ENCODE measurements around the gene CAND1.
"Not testable (repeated sequence)": the region's sequence is repeated elsewhere in the genome, so short reads cannot be mapped to it uniquely, and the experiment has no call there.

CAND1 gene

DNA sequence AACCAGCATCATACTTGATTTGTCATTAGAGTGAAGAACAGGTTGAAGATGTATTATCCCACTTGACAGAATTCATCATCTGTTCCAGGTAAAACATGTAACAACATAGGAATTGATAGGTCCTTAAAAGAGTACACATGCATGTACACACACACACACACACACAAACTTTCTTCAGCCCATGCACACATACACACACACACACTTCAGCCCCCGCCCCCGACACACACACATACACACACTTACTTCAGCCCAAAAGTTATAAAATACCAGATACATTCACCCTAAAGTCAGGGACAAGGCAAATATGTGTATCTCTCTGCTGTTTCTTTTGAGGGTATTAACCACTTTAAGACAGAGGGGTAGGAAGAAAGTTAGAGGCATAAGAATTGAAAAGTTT, 15.4 kb downstream of the CAND1 start:
- DNase-seq: no peak

DNA sequence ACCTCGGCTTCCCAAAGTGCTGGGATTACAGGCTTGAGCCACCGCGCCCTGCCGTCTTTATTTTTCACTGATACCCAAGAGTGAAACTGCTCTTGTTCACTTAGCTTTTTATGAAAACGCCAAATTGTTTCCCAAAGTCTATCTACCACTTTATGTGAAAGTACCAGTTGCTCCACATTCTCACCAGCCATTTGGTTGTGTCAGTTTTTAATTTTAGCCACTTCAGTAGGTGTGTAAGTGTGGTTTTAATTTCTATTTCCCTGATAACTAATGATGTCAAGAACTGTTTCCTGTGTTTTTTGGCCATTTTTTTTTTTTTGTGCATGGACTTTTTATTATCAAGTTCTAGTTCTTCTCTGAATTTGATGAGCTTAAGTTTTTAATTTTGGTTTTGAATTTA, 17.1 kb downstream of the CAND1 start:
- no peak for DNase-seq

- DNase-seq: no peak
Measured at GRCh38 chr12:67287311-67287710, 18.2 kb downstream of the CAND1 start.

DNA sequence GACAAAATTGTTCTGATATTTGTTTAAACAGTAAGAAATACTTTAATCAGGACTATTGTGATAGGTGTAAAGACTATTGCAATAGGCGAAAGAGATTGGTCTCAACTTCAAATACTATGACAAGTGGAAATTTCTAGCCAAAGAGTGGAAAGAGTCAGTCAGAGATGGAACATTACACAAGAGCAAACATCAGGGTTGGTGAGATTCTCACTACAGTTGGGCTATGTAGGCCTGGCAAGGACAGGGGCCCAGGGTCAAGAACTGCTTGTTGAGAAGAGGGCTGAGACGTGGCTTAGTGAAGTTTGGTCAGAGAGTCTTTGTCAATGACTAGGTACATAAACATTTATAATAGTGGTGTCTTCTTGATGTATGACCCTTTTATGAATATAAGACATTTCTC, 19.4 kb downstream of the CAND1 start:
- DNase-seq: no peak

- DNase-seq: no peak
Measured at GRCh38 chr12:67290378-67290777, 21.2 kb downstream of the CAND1 start.

DNA sequence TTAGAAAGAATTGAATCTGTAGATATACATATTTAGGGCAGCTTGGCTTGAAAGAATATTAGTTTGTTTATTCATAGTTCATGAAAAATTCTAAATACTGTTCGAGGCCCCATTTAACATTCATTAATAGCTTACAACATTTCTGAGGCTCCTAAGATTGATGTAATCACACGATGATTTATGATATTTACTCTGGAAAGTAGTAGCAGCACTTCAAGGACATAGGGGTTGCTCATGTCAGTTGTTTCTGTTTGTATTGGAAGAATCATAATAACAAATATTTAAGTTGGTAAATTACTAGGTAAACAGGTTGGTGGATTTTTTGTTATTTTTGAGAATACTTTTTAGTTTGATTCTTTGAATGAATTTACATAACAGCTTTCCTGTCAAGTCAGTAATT, 30.4 kb downstream of the CAND1 start:
- DNase-seq: no peak

- DNase-seq: no peak
Measured at GRCh38 chr12:67299926-67300325, 30.8 kb downstream of the CAND1 start.

DNA sequence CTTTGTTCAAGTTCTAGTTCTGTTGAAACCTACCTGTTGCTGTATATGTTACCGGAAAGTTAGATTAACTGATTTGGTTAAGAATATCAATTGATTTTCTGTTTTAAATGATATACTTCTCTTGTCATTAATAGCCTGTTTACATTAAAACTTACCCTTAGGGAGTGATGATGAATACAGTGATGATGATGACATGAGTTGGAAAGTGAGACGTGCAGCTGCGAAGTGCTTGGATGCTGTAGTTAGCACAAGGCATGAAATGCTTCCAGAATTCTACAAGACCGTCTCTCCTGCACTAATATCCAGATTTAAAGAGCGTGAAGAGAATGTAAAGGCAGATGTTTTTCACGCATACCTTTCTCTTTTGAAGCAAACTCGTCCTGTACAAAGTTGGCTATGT, 33.0 kb downstream of the CAND1 start:
- DNase-seq: no peak

DNA sequence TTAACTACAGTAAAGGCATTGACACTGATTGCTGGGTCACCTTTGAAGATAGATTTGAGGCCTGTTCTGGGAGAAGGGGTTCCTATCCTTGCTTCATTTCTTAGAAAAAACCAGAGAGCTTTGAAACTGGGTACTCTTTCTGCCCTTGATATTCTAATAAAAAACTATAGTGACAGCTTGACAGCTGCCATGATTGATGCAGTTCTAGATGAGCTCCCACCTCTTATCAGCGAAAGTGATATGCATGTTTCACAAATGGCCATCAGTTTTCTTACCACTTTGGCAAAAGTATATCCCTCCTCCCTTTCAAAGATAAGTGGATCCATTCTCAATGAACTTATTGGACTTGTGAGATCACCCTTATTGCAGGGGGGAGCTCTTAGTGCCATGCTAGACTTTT, 36.4 kb downstream of the CAND1 start:
- no peak for DNase-seq

DNA sequence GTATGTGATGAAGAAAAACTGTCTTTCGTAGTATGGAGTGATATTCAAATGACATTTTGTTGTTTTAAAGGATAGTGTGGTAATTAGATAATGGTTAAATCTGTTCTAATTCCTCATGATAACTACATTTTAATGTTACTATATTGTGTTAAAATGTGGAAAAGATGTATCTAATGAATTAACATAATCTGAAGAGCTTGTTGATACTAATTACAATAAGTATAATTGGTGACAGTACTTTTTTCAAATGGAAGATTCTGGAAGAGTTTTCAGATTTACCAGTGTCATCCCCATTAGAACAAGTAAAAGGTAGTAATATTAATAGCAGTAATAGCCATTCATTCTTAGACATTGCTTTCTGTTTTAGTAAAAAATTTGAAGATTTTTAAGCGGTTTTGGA, 37.6 kb downstream of the CAND1 start:
- DNase-seq: no peak

DNA sequence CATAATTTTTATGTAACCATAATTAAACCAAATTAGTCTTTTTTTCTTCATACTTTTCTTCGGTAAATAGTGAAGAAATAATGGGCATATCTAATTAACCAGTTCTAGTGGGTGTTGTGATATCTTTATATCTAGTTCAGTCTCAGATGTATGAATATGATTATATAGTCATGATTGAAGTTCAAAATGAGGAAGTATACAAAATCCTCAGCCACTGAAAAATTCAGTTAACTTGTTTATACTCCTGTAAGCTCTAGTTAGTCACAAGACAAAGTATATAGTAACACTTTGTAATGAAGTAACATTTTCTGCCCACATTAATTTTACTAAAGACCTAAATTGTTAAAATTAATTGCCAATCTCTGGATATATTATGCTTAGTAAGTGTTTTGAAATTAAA, 46.5 kb downstream of the CAND1 start:
- no peak for DNase-seq

- DNase-seq: no peak
Measured at GRCh38 chr12:67318786-67319185, 49.6 kb downstream of the CAND1 start.

DNA sequence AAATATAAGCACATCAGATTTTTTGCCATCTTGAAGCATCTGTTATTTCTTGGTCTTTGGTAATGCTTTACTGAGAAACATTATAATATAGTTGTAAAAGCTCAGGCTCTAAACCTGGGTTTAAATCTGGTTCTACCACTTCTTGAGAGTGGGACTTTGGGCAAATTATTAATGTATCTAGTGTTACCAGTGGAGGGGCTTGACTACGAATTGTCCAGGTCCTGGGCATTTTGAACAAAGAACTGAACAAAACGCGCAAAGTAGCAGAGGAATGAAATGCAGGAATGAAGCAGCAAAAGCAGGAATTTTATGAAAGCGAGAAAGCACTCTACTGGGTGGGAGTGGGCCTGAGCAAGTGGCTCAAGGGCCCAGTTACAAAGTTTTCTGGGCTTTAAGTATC, 50.8 kb downstream of the CAND1 start:
- no peak for DNase-seq

DNA sequence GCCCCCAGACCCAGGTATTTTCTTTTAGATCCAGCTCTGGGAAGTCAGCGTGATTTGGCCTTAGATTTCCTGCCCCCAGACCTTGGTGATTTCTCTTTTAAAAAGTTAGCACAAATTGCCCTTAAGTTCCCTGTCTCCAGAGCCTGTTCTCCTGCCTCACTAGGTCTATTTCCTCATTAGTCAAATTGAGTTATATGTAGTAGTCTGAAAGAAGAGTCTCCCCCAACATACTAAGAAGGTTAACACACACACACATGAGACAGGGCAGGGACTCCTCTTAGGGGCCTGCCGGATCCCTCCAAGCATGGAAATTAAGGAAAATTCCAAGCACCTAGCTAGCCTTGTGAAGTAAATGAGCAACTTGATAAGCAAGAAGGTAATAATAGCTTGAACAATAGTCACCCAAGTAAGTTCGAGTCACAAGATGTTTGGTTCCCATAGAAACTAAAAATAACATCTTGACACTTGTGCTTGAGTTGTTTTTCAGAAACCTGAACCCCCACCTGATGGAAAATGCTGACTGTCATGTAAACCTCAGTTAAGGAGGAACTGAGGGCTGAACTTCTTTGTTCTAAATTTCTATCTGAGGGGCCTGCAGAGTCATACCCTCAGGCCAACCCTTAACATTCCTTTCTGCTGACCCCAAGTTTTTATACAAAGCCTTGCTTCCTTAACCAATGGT, 51.6 kb downstream of the CAND1 start:
- DNase-seq: no peak

GRCh38 chr12:67322580-67322979, 53.4 kb downstream of the CAND1 start:
- DNase-seq: no peak

- DNase-seq: no peak
Measured at GRCh38 chr12:67323007-67323406, 53.8 kb downstream of the CAND1 start.

- no peak for DNase-seq
Measured at GRCh38 chr12:67326637-67327036, 57.5 kb downstream of the CAND1 start.

GRCh38 chr12:67327466-67327865, 58.3 kb downstream of the CAND1 start:
- no peak for DNase-seq

- no peak for DNase-seq
Measured at GRCh38 chr12:67331123-67331522, 62.0 kb downstream of the CAND1 start.

DNA sequence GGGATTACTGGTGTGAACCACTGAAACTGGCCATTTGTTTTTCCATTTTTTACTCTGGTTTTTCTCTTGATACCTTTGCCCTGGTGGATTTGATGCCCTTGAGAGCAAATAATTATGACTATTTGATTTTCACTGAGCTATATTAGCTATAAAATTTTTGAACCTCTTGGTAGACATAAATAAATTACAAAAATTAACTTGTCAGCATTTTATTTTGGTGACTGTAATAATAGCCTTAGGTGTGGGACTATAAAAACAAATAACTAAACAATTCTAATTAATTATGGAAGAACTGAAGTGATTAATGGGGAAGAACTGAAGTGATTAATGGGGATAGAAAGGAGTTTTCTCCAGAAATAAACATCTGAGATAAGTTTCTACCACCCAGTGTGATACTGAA, 62.7 kb downstream of the CAND1 start:
- no peak for DNase-seq

DNA sequence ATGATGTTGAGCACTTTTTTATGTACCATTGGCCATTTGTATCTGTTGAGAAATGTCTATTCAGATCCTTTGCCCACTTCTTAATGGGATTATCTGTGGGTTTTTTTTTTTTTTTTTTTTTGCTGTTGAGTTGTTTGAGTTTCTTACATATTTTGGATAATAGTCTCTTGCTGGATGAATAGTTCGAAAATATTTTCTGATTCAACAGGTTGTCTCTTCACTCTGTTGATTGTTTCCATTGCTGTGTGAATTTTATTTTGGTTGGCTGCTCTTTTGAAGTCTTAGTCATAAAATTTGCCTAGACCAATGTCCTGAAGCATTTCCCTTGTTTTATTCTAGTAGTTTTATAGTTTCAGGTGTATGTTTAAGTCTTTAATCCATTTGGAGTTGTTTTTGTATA, 64.5 kb downstream of the CAND1 start:
- no peak for DNase-seq

GRCh38 chr12:67338426-67338825, 69.3 kb downstream of the CAND1 start:
- no peak for DNase-seq

DNA sequence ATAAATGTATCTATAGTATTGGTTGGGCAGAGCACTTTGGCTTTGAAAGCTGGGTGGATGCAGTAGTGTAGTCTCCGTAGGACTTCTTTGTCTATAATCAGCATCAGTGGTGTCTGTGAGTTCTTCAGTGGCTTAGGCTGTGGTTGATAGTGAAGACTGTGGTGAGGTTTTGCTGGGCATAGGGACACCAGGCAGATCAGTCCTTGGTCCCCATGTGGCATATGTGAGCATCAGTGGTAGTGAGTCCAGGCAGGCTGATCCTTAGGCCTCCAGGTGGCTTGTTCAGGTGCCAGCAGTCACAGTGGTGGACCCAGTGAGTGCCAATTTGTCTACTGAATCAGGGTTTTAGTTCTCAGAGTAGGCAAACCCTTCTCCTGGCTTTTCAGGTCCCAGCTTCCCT, 70.4 kb downstream of the CAND1 start:
- DNase-seq: no peak

DNA sequence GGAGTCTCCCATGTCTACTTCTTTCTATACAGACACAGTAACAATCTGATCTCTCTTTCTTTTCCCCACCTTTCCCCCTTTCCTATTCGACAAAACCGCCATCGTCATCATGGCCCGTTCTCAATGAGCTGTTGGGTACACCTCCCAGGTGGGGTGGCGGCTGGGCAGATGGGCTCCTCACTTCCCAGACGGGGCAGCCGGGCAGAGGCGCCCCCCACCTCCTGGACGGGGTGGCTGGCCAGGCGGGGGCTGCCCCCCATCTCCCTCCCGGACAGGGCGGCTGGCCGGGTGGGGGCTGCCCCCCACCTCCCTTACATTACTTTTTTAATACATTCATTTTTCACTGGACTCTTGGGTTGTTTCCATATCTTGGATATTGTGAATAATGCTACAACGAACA, 71.9 kb downstream of the CAND1 start:
- not testable (repeated sequence) for DNase-seq

DNA sequence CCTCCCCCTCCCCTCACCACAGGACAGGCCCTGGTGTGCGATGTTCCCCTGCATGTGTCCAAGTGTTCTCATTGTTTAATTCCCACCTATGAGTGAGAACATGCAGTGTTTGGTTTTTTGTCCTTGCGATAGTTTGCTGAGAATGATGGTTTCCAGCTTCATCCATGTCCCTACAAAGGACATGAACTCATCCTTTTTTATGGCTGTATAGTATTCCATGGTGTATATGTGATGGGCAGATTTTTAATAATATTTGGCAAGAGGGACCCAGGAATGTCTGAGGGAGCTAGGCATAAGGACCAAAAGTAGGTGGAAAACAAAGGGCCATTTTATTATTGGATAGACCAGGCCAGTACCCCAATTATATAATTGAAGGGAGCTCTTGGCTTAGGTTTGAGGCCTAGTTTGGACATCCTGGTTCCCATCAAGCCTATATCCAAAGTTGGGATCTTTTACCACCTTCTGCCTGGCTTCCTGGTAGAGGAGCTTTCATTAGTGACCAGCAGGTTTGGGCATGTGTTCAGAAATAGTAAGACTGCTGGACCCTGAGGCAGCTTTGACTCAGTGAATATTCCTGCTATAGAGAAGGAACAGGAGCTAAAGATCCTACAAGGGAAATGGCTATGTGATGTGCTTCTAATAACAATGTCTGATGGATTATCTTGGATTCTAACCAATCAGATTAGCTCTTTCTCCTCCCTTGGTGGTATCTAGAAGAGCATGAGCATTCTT, 76.0 kb downstream of the CAND1 start:
- DNase-seq: no peak
